ENCODE data around the gene EFCAB5.
"Not testable (repeated sequence)": the region's sequence is repeated elsewhere in the genome, so short reads cannot be mapped to it uniquely, and the experiment has no call there.

Gene EFCAB5

GRCh38 chr17:29935909-29936308, 5.5 kb upstream of the EFCAB5 start:
- DNase-seq: not testable (repeated sequence)

- DNase-seq: no peak
Measured at GRCh38 chr17:29936724-29937123, 4.7 kb upstream of the EFCAB5 start.

- DNase-seq: no peak
Measured at GRCh38 chr17:29945281-29945680, 3.8 kb downstream of the EFCAB5 start.

GRCh38 chr17:29948448-29949215, 7.2 kb downstream of the EFCAB5 start:
- DNase-seq: no peak

- DNase-seq: no peak
Measured at GRCh38 chr17:29949696-29950095, 8.3 kb downstream of the EFCAB5 start.

GRCh38 chr17:29954405-29954804, 13.0 kb downstream of the EFCAB5 start:
- no peak for DNase-seq

- DNase-seq: no peak
Measured at GRCh38 chr17:29956225-29956624, 14.8 kb downstream of the EFCAB5 start.

GRCh38 chr17:29957488-29957887, 16.1 kb downstream of the EFCAB5 start:
- not testable (repeated sequence) for DNase-seq

- no peak for DNase-seq
Measured at GRCh38 chr17:29958947-29959657, 17.7 kb downstream of the EFCAB5 start.

GRCh38 chr17:29959658-29960337, 18.4 kb downstream of the EFCAB5 start:
- no peak for DNase-seq

GRCh38 chr17:29962656-29963055, 21.2 kb downstream of the EFCAB5 start:
- no peak for DNase-seq

- DNase-seq: no peak
Measured at GRCh38 chr17:29968271-29968670, 26.8 kb downstream of the EFCAB5 start.

- DNase-seq: no peak
Measured at GRCh38 chr17:29972277-29972676, 30.8 kb downstream of the EFCAB5 start.

GRCh38 chr17:29973005-29973404, 31.6 kb downstream of the EFCAB5 start:
- DNase-seq: no peak

GRCh38 chr17:29977836-29978235, 36.4 kb downstream of the EFCAB5 start:
- DNase-seq: no peak

GRCh38 chr17:29980261-29980660, 38.8 kb downstream of the EFCAB5 start:
- DNase-seq: no peak

GRCh38 chr17:29982991-29983653, 41.7 kb downstream of the EFCAB5 start:
- DNase-seq: no peak

- DNase-seq: no peak
Measured at GRCh38 chr17:29996458-29996857, 55.0 kb downstream of the EFCAB5 start.

- no peak for DNase-seq
Measured at GRCh38 chr17:30000001-30000754, 58.7 kb downstream of the EFCAB5 start.

- no peak for DNase-seq
Measured at GRCh38 chr17:30000755-30001257, 59.4 kb downstream of the EFCAB5 start.

GRCh38 chr17:30002088-30002487, 60.7 kb downstream of the EFCAB5 start:
- DNase-seq: no peak

GRCh38 chr17:30005709-30006320, 64.4 kb downstream of the EFCAB5 start:
- no peak for DNase-seq

Measured in T-helper 9 cell (primary cell).